NCI-H1417 treated with DMSO at 0.1 percent for 48 hours (cell line): Measurements from ENCODE around the gene NUP188.
"Not testable (repeated sequence)": the region's sequence is repeated elsewhere in the genome, so short reads cannot be mapped to it uniquely, and the experiment has no call there.

Source experiments
- DNase-seq: peaks from one replicate; lab custom pipeline; 2025; lab: John Stamatoyannopoulos, UW

The NUP188 gene

GRCh38 chr9:128943832-128944620, 3.5 kb upstream of the NUP188 start:
- DNase-seq: no peak

DNA sequence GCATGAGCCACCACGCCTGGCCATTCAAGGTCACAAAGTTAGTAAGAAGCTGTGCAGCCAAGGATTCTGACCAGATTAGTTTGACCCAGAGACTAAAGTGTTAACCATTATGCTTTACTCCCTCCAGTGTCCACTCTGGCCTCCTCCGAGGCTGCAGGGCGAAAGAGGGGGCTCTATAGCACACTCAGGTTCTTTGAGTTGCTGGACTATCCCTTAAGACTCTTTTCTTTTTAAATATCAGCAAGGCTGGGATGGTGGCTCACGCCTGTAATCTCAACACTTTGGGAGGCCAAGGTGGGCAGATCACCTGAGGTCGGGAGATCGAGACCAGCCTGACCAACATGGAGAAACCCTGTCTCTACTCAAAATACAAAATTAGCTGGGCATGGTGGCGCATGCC, 2.5 kb upstream of the NUP188 start:
- DNase-seq: not testable (repeated sequence)

DNA sequence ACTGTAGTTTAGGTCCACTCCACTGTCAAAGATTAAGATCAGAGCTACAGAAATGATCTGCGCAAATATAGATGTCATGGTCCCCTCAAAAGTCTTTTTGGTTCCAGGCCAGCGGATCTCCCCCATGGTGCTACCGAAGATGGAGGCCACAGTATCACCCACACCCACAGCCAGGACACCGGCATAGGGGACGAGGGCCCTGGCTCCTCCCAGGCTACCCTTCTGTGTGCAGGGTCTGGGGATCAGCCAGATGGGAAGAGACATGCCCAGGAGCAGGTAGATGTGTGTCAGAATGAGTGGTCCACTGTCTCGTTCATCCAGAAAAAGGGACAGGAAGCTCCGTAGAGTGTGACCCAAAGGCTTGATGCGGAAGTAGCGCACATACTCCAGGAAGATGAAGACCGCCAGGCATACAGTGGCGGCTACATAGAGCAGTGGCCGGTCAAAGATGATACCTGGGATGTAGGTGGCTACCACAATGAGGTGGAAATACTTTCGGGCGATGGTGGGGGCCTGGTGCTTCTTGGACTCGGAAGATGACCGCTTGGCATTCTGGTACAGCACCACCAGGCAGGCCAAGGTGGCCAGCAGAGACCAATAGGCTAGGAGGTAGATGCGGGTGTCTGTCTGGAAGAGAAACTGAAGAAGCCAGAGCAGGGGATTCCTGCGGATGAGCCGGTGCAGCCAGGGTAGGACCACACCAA, 1.5 kb upstream of the NUP188 start:
- DNase-seq: no peak

GRCh38 chr9:128946571-128947276, 775 bp upstream of the NUP188 start:
- DNase-seq: no peak

DNA sequence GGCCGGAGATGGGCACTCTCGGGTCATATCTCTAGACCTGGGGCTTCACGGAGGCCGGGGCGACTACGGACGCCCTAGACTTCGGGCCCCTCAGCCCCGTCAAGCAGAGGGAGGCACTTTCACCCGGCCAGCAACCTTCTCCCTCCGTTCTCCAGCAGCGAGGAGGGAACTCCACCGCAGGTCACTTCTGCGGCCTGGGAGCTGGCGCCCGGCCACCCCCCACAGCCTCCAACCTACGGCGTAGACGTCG, 297 bp upstream of the NUP188 start:
- DNase-seq: no peak

- not testable (repeated sequence) for DNase-seq
Observed at GRCh38 chr9:128961403-128961802, 13.9 kb downstream of the NUP188 start.

GRCh38 chr9:128969491-128969890, 22.0 kb downstream of the NUP188 start:
- no peak for DNase-seq

DNA sequence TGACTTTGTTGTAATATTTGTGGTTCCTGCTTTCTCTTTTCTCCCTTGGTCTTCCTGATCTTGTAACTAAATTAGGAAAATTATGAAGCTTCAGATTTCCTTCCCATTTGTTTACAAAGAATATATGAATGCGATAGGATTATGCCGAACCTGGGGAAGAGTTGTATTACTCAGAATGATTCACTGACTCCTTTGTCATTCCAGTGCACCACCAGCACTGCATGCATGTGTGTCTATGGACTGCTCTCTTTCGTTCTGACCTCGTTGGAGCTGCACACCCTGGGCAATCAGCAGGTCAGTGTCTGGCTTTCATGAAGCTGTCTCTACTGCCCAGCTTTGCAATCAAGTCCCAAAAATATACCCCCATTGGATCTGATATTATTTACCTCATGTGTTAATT, 25.5 kb downstream of the NUP188 start:
- DNase-seq: no peak

DNA sequence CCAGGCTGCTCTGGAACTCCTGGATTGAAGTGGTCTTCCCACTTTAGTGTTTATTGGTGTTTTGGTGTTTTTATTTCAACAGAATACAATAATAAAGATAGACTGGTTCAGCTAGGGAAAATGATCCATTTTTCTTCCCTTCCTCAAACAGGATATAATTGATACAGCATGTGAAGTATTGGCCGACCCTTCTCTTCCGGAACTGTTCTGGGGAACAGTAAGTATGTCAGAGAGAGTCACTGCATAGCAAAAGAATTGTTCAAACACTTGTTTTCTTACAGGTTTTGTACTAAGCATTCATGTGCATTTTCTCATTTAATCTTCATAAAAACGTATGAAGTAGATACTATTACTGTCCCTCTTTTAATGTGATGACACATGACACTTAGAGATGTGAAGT, 31.6 kb downstream of the NUP188 start:
- DNase-seq: no peak

DNA sequence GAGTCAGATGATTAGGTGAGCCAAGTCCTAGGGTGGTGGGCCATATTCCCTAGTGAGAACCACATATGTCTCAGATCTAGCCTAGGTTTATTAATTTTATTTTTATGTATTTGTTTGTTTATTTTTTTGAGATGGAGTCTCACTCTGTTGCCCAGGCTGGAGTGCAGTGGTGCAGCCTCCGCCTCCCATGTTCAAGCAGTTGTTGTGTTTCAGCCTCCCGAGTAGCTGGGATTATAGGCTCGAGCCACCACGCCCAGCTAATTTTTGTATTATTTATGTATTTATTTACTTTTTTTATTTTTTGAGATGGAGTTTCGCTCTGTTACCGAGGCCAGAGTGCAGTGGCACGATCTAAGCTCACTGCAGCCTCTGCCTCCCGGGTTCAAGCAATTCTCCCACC, 36.0 kb downstream of the NUP188 start:
- DNase-seq: no peak

DNA sequence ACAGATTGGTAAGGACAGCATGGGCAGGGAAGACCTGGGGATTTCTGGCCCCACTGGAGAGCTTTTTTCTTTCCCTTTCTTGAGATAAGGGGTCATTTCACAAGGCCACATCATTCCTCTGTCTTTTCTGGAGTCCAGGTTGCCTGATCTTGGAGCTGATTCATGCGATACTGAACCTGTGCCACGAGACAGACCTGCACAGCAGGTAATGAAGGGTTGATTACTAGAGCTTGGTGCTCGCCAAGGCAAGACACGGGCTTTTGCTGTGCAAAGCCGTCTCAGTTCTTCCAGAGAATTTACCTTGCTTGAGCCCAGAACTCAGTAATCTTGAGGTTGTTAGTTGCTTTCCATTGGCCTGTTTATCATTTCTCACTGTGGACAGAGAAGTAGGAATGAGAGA, 39.2 kb downstream of the NUP188 start:
- DNase-seq: no peak

DNA sequence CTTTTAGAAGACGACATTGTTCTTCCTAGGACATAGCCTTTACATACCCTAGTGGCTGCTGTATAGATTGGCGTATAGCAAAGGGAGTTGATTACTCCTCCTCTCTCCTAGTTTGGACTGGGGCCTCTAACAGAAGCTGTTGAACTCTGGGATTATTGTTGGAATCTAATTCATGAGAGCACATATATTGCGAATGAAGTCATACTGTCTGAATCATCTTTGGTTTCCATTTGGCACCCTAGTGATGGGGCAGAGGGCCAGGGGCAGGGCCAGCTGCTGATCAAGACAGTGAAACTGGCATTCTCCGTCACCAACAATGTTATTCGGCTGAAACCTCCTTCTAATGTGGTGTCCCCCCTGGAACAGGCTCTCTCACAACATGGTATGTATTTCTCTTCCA, 40.3 kb downstream of the NUP188 start:
- no peak for DNase-seq

GRCh38 chr9:128992995-128993394, 45.5 kb downstream of the NUP188 start:
- no peak for DNase-seq

DNA sequence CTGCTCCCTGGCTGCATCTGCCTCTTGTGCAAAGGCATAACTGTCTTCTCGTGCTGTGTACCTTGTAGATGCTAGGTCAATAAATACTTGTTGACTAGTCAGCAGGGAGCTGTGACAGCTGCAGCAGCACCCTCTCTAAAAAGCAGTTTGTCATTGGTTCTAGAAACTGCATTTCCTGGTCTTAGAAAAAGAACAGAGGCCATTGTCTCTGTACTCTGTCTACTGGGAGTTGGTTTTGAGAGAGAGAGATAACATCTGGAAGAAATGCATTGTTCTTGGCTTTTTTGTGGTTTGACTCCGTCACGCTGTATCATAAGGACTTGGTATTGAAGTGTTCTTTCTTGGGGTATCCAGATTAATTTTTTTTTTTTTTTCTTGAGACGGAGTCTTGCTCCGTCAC, 48.3 kb downstream of the NUP188 start:
- DNase-seq: no peak

DNA sequence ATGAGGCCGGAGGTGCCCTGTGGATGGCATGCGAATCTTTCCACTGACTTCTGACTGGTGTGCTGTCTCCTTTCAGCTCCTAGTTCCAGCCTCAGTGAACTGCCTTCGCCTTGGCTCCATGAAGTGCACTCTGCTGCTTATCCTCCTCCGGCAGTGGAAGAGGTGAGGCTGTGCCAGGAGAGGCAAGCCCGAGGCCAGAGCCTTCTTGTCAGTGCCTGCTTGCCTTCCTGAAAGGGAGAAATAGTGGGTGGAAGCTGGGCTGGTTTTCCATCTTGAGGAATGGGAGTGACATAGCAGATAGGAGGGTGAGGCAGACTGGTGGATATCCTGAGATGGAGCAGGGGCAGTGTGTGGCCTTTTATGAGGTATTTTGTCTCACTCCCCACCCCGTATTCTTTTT, 51.0 kb downstream of the NUP188 start:
- DNase-seq: no peak

DNA sequence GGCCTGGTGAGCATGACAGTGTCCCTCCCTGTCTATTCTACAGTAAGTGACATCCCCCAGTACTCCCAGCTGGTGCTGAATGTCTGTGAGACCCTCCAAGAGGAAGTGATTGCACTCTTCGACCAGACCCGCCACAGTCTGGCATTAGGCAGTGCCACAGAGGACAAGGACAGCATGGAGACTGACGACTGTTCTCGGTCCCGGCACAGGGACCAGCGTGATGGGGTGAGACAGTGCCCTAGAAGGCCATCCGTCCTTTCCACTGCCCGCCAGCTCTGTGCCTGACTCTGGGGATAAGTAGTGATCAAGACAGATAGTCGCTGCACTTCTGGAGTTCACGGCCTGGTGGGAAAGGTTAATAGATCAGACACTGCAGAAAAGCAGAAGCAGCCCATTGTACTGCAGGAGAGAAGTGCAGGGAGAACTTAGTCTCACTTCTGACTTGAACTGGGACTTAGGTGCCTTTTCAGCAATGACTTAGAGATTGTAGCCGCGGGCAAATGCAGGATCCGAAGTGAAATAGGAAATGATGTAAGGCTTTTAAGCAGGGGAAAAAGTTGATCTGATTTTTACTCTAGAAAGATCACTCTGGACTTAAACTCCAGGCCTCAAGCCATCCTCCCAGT, 52.2 kb downstream of the NUP188 start:
- DNase-seq: no peak

DNA sequence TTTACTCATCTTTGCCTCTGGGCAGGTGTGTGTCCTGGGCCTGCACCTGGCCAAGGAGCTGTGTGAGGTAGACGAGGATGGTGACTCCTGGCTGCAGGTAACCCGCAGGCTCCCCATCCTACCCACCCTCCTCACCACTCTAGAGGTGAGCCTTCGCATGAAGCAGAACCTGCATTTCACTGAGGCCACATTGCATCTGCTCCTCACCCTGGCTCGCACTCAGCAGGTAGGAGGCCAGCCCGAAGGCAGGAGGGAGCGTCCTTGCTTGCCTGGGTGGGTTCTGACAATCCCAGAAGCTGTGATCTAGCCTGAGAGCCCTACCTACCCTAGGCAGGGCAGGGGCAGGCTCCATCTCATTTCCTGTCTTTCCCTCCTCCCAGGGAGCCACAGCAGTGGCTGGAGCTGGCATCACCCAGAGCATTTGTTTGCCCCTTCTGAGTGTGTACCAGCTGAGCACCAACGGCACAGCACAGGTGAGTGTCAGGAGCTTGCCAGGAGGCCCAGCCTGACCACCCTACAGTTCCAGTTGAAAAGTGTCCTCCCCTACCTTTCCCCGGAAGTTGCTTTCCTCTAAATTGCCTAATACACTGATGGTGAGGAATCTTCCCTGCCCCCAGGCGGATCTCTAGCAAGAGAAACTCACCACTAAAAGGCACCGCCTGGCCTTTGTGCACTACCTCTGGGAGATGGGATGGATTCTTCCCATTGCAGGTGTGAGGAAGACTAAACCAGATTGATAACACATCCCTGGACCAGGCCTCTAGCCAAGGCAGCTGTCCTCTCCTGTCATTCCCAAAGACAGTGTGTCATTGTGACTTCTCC, 54.2 kb downstream of the NUP188 start:
- no peak for DNase-seq

- no peak for DNase-seq
Observed at GRCh38 chr9:129002992-129003391, 55.5 kb downstream of the NUP188 start.

- DNase-seq: not testable (repeated sequence)
Observed at GRCh38 chr9:129004173-129004572, 56.7 kb downstream of the NUP188 start.

DNA sequence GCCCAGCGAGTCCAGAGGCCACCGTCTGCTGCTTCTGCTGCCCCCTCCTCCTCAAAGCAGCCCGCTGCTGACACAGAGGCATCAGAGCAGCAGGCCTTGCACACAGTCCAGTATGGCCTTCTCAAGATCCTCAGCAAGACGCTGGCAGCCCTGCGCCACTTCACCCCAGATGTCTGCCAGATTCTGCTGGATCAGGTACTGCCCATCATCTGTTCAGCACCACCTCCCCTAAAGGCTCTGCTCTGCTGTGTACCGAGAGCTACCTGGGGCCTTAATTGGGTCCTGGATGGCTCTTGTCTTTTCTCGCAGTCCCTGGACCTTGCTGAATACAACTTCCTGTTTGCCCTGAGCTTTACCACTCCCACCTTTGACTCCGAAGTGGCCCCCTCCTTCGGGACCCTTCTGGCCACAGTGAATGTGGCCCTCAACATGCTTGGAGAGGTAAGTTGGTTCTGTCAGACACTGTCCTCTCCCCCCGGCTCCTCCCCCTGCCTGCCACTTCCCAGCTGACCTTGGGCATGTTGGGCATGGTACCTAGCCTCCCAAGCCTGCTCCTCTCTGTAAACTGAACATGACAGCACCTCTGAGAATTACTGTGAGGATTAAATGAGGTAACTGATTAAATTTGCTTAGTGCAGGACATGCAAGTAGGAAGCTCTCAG, 58.0 kb downstream of the NUP188 start:
- no peak for DNase-seq

DNA sequence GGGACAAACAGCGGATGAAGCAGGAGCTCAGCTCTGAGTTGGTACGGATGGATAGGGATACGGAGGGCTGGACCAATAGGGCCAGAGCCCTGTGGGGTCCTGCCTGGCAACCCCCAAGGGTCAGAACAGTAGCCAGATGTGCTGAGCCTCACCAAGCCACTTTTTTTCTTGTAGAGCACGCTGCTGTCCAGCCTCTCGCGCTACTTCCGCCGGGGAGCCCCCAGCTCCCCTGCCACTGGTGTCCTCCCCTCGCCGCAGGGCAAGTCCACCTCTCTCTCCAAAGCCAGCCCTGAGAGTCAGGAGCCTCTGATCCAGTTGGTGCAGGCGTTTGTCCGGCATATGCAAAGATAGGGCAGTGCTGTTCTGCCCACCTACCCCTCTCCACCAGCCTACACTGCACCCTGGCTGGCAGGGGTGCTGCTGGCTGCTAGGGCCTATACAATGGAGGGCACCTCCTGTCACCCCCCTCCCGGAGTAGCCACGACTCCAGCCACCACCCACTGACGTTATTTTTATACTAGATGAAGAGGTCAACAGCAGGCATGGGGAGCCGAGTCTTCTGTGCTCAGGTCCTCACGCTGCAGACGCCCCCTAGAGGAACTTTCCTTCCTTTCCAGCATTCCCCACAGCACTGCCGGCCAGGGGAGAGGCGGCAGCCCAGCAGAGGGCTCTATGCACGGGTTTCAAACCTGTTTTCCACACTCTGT, 59.0 kb downstream of the NUP188 start:
- DNase-seq: no peak
